EL (cell line): ENCODE measurements around the gene PBXIP1.
A peak's percentile ranks its signal among the peaks of the same experiment; 100 is the strongest.
"Not testable (repeated sequence)": the region's sequence is repeated elsewhere in the genome, so short reads cannot be mapped to it uniquely, and the experiment has no call there.

Experiments used
- DNase-seq: peaks from one replicate; pipeline ENCODE4 v3.0.0-alpha.2; 2016

The PBXIP1 gene

DNA sequence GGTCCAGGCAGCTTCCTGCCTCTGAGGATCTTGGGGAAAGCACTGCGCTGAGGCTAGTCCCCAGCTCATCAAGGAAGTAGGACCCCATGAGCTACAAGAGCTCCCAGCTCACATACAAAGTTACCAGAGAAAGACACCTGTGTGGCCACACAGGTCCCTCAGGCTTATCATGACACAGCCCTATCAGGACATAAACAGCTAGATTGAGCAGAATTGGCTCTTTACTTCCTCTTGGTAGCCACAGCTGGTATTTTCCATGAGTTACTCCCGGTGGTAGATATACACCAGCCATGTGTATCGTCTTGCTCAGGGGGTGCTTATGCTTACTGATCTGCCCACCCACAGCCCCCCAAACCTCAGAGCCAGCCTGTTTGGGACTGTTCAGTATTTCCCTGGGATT is 38.7 kb upstream of the PBXIP1 start:
- no peak for DNase-seq

DNA sequence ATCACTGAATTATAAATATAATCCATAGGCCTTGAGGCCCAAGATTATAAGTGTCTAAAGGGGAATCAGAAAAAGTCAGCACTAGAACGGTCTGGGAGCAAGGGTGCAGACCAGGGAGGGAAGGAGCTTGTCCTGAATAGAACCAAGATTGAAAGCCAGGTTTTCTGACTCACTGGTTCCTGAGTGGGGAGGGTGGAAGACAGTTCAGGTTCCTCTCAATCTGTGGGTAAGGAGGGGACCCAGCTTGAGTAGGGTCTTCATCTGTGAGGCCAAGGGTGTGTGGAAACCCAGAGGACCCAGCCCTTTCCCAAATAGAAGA is 38.3 kb upstream of the PBXIP1 start:
- DNase-seq = no peak

DNA sequence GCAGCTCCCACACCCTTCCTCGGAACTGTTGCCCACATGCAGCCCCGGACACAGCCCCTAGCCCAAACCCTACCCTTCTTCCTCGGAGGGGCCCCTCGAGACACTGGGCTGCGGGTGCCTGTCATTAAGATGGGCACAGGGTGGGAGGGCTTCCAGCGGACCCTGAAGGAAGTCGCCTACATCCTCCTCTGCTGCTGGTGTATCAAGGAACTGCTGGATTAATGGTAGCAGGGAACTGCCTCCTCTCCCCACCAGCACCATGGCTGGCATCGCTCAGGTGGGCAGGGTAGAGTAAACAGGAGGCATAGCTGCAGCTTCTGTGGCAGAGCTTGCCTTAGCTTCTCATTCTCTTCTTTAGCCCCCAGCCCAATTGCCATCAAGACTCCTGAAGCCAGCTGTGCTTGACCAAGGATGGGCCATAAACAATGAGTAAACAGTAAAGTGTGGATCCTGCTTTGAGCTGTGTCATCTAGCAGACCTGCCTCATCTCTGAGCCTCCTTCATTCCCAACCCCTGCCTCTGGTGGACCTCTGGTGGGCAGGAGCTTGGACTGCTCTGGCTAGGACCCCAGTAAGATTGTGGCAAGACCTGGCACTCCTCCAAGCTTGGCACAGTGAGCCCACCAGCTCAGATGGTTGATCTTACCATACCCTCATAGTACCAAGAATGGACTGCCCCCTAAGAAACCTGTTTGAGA is 37.8 kb upstream of the PBXIP1 start, which contains the start of gene LENEP:
Gene LENEP (plus strand): TSS at position 15 of the 697 bp plus-strand sequence. CDS start 22 bp downstream, at position 37.
- DNase-seq = no peak

DNA sequence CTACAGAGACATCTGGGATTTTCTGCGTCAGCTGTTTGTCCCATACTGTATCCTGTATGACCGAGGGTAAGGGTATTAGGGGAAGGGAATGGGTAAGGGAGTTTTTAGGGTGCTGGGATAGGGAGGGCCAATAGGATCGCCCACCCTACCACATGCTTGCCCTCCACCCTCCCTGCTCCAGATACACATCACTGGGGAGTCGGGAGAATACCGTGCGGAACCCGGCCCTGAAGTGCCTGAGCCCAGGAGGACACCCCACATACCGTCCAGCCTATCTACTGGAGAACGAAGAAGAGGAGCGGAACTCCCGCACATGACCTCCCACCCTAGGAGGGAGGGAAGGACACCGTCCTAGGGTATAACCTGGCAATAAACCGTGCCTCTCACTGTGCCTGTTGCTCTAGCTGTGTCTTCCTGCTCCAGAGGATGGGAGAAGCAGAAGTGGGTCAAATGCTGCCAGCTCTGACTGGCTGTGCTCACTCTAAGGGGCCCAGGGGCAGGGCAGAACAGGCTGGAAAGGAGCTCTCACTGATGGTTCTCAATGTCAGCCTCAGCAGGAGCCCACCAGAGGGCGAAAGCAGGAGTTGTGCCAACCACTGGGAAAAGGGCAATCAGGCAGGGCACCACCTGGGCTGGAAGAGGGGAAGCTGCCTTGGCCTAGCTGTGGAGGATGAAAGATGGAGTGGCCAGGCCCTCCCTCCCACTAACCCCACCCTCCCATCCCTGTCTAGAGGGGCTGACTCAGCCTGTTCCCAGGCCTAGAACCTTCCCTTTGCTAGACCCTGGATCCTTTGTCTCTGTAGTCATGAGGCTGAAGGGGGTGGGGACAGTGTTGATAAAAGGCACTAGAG is 37.0 kb upstream of the PBXIP1 start:
- peak; percentile 46 for DNase-seq

DNA sequence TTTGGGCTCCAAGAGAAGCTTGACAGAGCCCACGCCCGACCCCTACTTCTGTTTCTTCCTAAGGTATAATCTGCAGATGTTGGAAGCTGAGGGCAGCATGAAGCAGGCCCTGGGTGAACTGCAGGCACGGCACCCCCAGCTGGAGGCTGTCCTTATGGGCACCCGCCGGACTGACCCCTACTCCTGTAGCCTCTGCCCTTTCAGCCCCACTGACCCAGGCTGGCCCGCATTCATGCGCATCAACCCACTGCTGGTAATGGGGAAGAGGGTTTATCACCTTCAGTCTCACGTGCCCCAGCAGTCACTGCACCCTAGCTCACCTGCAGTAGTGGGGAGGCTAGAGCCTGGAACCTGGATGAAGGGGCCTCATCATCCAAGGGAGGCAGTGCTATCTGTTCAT is 34.4 kb upstream of the PBXIP1 start:
- DNase-seq = no peak

DNA sequence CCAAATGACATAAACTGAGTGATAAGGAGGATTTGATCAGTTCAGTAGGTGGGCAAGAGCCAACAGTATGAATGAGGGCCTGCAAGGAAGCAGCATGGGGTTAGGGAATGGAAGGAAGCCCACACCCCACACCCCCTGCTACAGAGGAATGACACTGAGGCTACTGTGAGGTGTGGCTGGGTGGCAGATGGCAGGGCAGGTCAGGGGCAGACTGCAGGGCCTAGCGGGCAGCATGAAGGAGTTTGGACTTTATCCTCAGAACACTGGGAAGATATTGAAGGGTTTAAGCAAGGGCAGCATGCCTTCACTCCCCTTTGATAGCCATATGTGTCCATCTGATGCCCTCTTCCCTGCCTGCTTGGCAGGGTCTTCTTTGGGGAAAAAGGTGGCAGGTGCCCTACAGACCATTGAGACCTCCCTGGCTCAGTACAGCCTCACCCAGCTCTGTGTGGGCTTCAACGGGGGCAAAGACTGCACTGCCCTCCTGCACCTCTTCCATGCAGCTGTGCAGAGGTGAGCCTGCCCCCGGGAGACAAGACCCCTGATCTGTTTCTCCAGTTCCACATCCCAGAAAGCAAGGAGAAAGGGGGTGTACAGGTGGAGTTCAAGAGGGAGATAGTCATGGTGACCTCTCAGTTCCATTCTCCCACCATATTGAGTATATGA is 33.4 kb upstream of the PBXIP1 start:
- DNase-seq = no peak

DNA sequence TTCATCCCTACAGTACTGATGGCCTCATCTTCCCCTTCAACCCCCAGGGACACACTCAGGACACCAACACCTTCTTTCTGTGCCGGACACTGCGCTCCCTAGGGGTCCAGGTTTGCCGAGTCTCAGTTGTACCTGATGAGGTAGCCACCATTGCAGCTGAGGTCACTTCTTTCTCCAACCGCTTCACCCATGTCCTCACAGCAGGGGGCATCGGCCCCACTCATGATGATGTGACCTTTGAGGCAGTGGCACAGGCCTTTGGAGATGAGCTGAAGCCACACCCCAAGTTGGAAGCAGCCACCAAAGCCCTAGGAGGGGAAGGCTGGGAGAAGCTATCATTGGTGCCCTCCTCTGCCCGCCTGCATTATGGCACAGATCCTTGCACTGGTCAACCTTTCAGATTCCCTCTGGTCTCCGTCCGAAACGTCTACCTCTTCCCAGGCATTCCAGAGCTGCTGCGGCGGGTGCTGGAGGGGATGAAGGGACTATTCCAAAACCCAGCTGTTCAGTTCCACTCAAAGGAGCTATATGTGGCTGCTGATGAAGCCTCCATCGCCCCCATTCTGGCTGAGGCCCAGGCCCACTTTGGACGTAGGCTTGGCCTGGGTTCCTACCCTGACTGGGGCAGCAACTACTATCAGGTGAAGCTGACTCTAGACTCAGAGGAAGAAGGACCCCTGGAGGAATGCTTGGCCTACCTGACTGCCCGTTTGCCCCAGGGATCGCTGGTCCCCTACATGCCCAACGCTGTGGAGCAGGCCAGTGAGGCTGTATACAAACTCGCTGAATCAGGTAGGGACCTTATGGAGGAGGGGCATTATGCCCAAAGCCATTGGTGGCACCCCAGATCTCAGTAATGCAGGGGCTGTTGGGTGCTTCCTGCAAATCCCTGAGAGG is 32.4 kb upstream of the PBXIP1 start:
- no peak for DNase-seq

DNA sequence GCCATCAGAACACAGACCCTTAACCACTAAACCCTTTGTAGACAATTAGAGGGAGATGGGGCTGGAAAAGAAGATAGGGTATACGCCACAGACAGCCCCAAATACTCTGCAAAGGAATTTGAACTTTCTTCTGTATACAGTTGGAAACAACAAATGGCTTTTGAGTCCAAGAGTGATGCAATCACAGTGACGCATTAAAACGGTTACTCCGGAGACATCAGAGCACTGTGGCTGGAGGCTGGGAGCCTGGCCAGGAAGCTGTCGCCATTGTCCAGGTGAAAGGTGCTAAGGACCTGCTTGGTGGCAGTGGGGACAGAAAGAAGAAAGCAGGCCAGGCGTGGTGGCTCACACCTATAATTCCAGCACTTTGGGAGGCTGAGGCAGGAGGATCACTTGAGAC is 31.4 kb upstream of the PBXIP1 start:
- DNase-seq = no peak

DNA sequence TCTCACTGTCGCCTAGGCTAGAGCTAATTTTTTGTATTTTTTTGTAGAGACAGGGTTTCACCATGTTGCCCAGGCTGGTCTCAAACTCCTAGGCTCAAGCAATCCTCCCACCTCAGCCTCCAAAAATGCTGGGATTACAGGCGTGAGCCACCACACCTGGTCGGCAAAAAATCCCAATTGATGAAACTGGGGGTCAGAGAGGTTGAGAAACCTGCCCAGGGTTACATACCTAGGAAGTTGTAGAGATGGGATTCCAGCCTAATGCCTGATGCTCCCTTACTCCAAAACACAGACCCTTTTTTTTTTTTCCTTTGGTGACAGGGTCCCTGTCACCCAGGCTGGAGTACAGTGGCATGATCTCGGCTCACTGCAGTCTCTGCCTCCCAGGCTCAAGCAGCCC is 30.8 kb upstream of the PBXIP1 start:
- DNase-seq = not testable (repeated sequence)

DNA sequence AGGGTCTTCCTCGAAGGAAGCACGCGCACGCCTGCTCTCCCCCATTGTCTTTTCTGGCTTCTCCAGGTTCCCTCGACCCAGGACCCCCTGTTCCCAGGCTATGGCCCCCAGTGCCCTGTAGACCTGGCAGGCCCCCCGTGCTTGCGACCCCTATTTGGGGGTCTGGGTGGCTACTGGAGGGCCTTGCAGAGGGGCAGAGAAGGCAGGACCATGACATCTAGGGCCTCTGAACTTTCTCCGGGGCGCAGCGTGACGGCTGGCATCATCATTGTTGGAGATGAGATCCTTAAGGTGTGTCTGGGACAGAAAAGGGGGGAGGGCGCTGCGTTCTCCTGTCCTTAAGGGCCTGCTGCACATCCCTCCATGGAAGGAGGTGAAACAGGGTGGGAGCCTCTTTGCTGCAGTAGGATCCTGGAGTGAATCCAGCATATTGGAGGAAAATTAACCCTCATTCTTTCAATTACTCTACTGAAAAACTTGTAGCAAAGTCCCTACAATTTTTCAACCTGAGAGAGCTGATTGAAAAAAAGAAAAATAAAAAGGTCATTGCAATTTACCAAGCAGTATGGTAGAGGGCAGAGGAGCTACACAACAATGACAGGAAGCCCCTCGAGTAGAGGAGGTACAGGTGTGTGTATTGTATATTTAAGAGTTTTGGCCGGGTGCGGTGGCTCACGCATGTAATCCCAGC is 28.0 kb upstream of the PBXIP1 start:
- no peak for DNase-seq

DNA sequence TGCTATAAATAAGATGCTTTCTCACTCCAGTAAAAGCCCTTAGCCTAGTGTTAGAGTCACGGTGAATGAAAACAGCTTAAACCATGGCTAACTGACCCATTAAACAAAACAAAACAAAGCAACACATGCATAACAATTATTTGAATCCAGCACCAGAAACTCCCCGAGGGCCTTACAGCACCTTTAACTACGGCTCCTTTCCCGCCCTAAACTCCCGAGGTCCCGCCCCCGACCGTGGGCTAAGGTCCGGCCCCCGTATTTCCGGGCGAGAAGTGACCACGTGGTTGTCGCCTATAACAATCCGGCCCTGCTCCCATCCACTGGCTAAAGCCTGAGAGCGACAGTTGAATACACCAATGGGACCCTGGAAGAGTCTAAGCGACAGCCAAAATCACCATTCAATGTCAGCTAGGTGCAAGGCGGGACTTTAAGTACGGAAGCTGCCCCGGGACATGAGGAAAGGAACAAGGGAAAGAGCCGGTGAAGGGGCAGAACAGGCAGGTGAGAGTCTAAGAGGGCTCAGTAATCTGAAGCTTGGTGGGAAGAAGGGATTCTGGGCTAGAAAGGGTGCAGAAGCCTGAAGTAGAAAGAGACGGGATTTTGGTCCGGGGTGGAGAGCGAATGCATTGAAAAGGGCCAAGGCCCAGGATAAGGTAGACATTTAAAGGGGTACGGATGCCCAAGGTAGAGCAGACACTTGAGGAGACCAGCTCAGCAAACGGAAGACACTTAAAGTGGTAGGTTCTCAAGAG is 27.2 kb upstream of the PBXIP1 start, which contains the start of gene FLAD1:
Gene FLAD1 (plus strand): TSS at position 448 of the 752 bp plus-strand sequence. CDS start 351 bp downstream, outside the sequence.
- DNase-seq = peak; percentile 100

DNA sequence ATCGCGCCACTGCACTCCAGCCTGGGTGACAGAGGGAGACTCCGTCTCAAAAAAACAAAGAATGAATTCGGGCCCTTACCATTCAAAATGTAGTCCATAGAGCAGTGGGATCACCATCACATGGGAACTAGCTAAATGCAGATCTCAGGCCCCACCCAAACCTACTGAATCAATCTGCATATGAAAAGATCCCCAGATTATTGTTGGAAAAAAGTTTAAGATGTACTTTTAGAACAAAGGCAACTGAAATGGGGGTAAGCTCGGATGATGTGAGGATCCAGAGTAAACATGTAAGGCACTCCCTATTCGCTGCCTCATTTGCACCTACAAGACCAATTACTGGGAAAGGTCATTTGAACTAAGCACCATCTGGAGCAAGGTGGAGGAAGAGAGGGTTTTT is 26.4 kb upstream of the PBXIP1 start:
- no peak for DNase-seq

DNA sequence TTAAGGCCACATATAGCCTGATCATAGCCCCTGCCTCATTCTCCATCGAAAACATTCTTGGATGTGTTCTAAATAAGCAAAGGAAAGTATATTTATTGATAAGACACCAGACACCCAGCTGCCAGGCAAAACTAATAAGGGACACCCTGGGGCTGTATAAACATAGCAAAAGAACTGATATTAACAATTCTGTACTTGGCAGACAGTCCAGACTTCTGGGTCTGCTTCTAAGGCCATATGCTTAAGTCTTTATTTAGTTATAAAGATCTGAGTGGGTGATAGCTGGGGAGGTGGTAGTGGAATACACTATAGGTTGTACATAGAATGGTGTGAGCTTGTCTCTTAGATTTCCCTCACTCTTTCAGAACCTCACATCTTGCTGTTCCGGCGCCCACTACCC is 22.5 kb upstream of the PBXIP1 start:
- DNase-seq = no peak

DNA sequence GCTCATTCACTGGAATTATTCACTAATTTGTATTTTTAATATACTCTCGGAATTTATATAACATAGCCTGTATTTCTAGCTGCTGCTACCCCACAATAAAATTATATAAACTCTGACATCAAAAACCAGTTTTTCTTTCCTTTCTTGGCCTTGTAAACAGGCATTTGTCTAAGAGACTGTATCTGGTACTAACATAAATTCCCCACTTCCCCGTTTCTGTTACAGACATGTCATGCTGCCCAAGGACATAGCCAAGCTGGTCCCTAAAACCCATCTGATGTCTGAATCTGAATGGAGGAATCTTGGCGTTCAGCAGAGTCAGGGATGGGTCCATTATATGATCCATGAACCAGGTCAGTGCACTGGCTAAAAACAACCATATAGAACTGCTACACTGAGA is 21.9 kb upstream of the PBXIP1 start:
- not testable (repeated sequence) for DNase-seq

DNA sequence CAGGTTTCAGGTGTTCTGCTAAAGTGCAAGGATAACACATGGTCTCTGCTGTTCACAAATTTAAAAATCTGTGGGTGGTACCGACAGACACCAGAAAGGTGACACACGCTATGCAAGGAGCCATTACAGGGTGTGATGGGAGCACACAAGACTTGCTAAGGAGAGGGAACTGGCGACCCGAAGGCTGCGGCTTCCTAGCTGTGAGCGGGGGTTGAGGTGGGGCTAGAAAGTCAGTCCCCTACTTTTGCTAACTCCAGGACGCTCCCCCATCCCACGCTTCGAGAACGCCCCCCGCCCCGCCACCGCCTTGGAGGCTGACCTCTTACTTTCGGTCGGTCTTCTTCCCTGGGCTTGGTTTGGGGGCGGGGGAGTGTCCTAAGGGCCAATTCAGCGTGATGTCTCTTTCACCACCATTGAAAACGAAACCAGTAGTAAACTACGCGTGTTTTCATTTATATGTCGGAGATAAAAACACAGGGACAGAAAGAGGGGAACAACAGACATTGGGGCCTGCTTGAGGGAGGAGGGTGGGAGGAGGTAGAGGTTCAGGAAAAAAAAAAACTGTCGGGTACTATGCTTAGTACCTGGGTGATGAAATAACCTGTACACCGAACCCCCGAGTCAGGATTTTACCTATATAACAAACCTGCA is 19.6 kb upstream of the PBXIP1 start:
- peak; percentile 65 for DNase-seq

DNA sequence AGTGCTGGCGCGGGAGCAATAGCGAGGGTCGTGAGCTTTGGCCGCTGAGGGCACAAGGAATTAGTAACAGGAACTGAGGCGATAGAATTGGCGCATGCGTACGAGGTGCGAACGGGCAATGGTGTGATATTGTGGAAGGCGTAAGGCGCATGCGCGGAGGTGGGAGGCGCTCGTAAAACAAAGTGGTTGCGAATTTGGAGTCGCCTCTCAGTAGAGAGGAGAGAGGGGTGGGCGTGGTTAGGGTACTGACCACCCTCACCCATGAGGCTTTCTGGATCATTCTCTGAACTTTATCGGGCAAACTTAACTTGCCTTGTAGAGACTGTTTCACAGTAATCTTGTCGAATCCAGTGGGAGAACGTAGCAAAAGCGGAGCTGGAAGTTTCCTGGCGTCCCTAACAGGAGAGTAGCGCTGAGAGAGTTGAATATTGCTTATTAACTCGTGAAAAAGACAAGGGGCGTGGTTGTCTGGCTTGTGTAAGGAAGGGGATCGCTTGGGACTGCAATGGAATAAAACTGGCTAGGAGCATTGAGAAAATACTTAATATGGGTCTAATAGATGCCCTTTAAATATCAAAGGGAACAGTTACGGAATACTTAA is 19.0 kb upstream of the PBXIP1 start:
- DNase-seq = peak; percentile 97

DNA sequence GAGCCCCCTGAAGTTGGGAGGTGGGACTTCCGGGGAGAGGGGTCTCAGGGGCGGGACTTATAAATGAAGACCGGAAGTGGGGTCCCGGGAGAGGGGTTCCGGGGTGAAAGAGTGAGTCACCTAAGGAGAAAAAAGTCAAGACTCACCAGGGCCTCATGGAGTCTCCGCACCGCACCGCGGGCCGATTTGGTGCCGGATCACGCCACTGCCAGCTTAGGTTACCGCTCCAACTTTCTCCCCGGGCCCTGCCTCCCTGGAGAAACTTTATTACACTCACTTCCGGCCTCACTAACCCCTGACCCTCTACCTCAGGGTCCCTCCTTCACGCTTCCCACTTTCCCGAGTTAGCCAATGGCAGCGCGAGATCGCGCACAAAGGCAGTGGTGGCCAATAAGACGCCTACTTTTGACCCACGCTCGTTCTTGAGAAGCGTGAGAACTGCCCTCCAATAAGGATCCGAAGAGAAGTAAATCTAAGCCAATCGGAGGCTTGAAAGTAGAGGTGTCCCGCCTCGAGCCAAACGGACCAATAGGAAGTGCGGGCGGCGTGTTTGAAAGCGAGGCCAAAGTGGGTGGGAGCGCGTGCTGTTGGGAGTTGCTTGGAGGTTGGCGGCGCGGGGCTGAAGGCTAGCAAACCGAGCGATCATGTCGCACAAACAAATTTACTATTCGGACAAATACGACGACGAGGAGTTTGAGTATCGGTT is 18.4 kb upstream of the PBXIP1 start, which contains the start of gene CKS1B:
Gene CKS1B (plus strand): TSS at position 580 of the 706 bp plus-strand sequence. CDS start 65 bp downstream, at position 645.
- peak; percentile 100 for DNase-seq

DNA sequence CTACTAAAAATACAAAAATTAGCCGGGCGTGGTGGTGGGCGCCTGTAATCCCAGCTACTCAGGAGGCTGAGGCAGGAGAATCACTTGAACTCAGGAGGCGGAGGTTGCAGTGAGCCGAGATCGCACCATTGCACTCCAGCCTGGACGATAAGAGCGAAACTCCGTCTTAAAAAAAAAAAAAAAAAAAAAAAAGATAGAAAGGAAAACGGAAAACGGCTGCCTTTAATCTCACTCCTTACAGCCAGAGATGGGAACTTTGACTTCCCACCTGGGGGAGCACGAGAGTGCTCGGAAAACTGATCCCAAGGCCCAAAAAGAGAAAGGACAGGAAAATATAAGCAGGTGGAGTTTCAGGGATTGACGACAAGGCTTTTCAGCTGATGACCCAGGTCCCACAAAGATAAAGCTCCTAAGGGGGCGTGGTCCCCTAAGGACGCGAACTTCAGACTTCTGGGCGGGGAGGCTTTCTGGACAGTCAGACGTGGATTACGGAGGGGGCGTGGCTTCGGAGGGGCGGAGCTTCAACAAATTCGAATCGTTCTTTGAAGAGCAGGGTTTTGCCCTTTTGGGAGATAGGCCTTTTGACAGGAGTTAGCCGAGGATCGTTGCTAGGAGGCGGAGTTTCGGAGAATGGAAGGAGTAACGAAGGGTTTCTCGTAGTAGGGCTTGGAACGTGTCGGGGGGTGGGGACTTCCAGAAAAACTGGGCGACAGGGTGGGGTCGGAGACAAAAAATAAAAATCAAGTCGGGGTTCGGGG is 17.6 kb upstream of the PBXIP1 start:
- peak; percentile 99 for DNase-seq
